HG03039 (cell line): ENCODE measurements around the gene CORO7.
"Not testable (repeated sequence)": the region's sequence is repeated elsewhere in the genome, so short reads cannot be mapped to it uniquely, and the experiment has no call there.

Source experiments
- ATAC-seq: cut with Tn5 transposase; IDR thresholded peaks from one replicate; pipeline ENCODE4 v1.9.1; 2021; ENCODE audit warnings: mild to moderate bottlenecking, moderate library complexity; ENCODE audit not compliant: unreplicated experiment

CORO7 gene

GRCh38 chr16:4358831-4359561 lies 57.4 kb downstream of the CORO7 start:
- ATAC-seq: no peak

DNA sequence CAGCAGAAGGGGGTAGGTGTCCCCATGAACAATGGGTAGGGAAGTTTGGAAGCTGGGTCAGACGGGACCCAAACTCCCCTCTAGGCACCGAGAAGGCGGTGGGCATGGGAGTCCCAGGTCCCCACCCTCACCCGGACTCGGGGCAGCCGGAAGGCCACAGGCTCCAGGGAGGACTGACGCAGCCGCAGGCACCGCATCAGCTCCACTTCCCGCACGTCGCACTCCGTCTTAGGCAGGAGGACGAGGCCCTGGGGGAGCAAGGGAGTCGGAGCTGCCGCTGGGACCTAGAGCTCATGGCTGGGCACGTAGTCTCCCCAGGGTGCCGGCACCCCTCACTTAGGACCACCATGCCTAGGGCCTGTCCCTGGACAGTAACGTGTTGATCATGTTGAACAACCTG lies 58.2 kb downstream of the CORO7 start:
- ATAC-seq: no peak

DNA sequence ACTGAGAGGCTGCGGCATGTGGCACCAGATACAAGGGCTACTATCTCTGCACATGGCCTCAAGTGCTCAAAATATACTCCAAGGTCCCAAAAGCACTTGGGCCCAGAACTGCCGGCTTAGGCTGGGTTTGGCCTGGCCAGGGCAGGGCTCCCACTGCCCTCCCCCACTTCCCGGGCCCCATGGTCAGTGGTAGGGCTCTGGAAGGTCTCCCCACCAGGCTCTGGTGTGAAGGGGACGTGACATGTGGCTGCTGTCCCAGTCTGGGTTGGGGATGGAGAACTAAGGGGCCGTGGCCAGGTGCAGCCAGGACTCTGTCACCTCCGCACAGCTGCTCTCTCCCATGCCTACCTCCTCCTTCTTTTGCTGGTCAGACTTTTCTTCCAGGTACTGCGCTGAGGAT lies 59.6 kb downstream of the CORO7 start:
- ATAC-seq: no peak

- ATAC-seq: no peak
Observed at GRCh38 chr16:4354512-4355409, 61.6 kb downstream of the CORO7 start.

GRCh38 chr16:4353675-4354074 lies 62.7 kb downstream of the CORO7 start:
- no peak for ATAC-seq

DNA sequence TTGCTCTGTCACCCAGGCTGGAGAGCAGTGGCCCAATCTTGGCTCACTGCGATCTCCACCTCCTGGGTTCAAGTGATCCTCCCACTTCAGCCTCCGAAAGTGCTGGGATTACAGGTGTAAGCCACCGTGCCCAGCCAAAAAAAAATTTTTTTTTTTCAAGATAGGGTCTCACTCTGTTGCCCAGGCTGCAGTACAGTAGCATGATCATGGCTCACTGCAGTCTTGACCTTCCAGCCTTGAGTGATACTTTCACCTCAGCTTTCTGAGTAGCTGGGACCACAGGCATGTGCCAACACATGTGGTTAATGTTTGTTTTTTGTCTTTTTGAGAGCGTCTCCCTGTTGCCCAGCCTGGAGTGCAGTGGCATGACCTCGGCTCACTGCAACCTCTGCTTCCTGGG lies 63.6 kb downstream of the CORO7 start:
- no peak for ATAC-seq

DNA sequence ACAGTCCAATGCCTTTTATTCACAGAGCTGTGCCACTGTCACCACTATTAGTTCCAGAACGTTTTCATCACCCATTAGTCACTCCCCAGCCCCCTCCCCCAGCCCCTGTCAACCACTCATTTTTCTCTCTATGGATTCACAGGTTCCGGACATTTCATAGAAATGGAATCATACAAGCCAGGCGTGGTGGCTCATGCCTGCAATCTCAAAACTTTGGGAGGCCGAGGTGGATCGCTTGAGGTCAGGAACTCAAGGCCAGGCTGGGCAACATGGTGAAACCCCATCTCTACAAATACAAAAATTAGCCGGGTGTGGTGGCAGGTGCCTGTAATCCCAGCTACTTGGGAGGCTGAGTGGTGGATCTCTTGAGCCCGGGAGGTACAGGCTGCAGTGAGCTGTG lies 64.5 kb downstream of the CORO7 start:
- ATAC-seq: no peak

- ATAC-seq: peak; percentile 86
Observed at GRCh38 chr16:4350787-4351659, 65.4 kb downstream of the CORO7 start, which contains the start of gene PAM16. TSS of gene PAM16 (minus strand) at chr16:4351321. CDS start at chr16:4351234, 87 bp downstream.

- ATAC-seq: no peak
Observed at GRCh38 chr16:4350365-4350786, 66.0 kb downstream of the CORO7 start.

DNA sequence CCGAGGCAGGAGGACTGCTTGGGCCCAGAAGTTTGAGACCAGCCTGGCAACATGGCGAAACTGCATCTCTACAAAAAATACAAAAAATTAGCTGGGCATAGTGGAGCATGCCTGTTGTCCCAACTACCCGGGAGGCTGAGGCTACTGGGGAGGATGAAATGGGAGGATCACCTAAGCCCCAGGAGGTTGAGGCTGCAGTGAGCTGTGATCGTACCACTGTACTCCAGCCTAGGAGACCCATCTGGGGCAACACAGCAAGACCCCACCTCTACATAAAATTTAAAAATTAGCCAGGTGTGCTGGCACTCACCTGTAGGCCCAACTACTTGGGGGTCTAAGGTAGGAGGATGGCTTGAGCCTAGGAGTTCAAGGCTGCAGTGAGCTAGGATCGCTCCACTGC lies 67.1 kb downstream of the CORO7 start:
- ATAC-seq: no peak

GRCh38 chr16:4347765-4348509 lies 68.5 kb downstream of the CORO7 start:
- ATAC-seq: no peak

GRCh38 chr16:4347010-4347409 lies 69.4 kb downstream of the CORO7 start:
- no peak for ATAC-seq

DNA sequence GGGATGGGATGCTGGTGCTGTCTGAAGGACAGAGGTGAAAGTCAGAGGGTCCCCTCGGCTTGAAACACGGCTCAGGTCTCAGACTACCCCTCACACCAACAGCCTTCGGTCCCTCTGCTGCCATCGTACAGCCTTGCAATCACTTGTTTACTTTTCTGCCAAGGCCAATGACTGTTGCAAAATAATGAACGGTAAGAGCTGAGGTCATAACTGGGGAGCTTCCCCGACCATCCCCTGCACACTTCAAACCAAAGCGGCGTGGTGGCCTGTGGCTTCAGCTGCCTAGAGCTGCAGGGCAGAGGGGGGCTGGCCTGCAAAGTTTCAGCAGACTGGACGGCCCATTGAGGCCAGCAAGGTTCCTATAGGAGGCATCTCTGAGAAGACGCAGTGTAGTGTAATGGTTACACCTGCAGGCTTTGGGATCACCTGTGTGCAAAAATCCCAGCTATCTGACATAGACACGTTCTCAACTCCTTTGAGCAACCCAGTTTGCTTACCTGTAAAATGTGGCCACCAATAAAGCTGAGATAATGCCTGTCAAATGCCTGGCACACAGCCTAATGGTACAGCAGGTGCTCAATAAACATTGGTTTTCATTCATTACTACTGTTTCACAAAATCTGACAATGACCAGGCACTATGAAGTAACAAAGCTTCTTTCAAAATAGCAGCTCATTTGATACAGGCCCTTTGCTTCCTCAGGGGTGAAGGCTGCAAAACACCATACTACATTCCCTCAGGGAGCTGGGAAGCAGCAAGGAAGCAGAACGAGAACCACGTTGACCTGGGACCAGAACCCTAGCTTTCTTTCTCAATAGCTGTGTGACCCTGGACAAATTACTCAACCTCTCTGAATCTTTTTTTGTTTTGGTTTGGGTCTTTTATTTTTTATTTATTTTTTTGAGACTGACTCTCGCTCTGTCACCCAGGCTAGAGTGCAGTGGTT lies 70.3 kb downstream of the CORO7 start:
- ATAC-seq: no peak

DNA sequence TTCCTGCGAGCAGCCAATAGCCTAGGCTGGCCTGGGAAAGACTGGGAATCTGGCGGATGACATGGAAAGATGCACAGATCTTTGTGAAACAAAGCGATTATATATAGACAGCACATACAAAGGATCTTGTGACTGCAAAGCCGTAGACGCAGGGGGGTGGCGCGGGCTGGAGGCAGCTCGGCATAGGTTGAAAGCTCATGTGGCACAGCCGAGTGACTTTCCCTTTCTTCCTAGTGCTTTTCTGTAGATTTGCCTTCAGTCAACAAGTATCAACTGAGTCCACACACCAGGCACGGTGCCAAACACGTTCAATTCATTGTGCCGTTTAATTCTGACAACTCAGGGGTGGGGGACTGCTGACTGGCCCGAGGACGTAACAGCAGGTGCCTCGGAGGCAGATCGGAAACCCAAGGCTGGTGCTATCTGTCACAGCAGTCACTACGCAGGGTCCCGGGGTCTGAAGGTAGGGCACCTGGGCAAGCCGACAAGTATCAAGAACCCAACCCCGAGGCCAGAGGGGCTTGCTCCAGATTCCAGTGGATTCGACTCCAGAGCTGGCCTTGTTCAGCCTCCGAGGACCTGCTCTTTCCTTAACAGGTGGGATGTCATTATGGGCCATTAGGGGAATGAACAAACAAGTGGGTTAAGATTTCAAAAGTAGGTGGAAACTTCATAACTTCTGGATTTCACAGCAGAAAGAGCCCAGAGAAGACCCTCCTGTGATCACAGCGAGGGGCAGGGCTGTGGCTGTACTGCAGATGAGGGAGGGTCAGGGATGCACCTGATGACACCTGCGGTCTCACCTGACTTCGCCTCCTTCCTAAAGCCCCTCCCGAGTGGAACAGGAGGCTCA lies 71.2 kb downstream of the CORO7 start:
- ATAC-seq: no peak

DNA sequence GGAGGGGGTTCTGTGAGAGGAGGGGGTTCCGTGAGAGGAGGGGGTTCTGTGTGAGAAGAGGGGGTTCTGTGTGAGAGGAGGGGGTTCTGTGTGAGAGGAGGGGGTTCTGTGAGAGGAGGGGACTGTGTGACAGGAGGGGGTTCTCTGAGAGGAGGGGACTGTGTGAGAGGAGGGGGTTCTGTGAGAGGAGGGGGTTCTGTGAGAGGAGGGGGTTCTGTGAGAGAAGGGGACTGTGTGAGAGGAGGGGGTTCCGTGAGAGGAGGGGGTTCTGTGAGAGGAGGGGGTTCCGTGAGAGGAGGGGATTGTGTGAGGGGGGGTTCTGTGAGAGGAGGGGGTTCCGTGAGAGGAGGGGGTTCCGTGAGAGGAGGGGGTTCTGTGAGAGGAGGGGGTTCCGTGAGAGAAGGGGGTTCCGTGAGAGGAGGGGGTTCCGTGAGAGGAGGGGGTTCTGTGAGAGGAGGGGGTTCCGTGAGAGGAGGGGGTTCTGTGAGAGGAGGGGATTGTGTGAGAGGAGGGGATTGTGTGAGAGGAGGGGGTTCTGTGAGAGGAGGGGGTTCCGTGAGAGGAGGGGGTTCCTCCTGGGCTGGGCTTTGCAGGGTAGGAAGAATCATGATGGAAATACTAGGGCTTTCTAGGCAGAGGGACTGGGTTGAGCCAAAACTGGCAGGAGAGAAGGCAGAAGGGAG lies 72.0 kb downstream of the CORO7 start:
- not testable (repeated sequence) for ATAC-seq

- no peak for ATAC-seq
Observed at GRCh38 chr16:4342866-4343744, 73.3 kb downstream of the CORO7 start.

- no peak for ATAC-seq
Observed at GRCh38 chr16:4341250-4341649, 75.1 kb downstream of the CORO7 start.
